Activated CD8-positive, alpha-beta memory T cell treated with anti-CD3 and anti-CD28 coated beads, Interleukin-2, amount 50 U/mL, for 48 hours (primary cell): ENCODE measurements around the gene MED22.
"Not testable (repeated sequence)": the region's sequence is repeated elsewhere in the genome, so short reads cannot be mapped to it uniquely, and the experiment has no call there.

Experiments used
- DNase-seq: peaks from one replicate; pipeline ENCODE4 v3.0.0-alpha.2; 2020

MED22 gene

DNA sequence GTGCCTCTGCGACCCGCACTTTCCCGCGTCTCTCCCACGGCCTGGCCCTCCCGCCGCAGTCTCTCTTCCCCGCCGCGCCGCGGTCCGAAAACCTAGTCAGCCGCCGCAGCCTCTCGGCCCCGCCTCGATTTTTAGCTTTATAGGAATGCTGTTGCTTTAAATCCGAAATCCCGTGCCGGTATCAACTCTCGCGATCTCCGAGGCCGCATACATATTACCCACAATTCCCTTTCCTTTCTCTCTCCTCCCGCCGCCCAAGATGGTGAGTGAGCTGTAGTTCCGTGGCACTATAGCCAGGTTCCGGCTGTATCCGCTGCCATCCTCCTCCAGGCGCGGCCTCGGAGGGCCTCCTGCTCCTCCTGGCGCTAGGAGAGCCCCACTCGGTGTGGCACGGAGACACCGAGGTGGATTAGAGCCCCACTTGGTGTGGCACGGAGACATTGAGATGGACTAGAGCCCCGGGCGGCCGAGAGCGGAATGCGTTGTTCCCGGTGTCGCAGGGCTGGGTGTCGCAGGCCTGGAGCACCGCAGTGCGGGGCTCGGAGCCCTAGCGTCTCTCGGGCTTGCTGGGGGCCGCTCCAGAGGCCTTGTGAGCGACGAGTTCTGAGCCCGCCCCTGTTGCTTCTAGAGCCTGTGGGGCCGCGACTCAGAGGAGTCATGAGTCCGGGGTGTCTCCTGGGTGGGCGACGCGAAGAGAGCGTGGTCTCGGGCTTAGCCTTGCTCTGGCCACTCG lies at the start of gene MED22, which contains the start of gene RPL7A:
TSS of gene MED22 (minus strand) at position 147 of the 733 bp plus-strand sequence. CDS start 1,469 bp downstream, outside the sequence.
TSS of gene RPL7A (plus strand) at position 234 of the 733 bp plus-strand sequence. CDS start at position 260, 26 bp downstream.
- DNase-seq = peak; percentile 93

DNA sequence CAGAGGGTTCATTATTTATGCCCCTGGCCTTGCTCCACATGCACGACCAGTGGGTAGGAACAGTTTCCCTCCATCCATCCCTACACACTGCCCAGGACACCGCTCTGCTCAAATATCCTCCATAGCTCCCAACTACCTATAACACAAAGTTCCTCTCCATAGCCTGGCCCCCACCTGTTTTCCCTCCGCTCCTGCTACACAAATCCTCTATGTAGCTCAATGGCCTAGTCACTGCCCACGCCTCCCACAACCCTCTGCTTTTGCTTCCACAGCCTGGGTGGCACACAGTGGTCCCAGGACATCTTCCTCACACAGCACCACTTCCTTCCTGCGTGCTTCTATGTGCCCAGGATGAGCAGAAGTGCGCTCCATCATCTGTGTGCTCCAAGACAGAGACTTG lies 49.4 kb upstream of the MED22 start:
- no peak for DNase-seq

DNA sequence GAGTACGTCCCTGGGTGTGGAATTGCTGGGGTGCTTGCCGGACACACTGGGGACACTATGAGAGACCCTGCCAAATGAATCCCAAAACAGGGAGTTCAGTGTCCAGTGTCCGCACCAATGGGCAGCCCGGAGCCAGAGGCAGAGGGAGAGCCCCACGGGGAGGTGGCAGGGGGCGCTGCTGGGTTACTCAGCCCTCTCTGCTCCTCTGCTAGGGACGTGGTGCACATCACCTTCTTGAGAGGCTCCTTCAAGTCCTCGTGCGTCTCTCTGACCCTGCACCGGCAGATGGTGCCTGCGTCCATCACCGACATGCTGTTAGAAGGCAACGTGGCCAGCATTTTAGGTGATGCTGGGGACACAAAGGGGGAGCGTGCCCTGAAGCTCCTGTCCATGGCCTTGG lies 49.0 kb upstream of the MED22 start:
- no peak for DNase-seq

DNA sequence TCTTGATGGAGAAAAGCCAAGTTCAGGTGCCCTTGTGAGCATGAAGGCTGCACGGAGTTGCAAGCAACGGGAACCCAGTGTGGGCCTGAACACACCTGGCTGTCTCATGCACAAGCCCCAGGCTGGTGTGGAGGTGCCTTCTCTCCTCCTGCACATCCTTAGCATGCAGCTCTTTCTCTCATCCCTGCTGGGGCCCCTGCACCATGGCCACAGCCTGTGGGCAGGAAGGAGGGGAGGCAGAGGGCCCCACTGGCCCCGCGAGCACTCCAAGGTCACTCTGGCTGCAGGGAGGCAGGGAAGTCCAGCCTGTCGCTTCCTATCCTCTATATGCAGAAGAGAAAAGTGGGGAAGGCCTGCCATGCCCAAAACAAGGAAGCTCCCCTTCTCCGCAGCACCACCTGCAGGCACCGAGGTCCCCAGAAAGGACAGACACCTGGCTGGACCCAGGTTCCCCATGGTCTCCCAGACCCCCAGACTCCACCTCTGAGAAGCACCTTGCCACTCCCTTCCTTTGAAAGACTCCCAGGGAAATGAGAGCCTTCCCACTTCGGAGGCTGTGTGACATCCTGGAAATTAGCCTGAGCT lies 46.8 kb upstream of the MED22 start:
- DNase-seq = no peak

DNA sequence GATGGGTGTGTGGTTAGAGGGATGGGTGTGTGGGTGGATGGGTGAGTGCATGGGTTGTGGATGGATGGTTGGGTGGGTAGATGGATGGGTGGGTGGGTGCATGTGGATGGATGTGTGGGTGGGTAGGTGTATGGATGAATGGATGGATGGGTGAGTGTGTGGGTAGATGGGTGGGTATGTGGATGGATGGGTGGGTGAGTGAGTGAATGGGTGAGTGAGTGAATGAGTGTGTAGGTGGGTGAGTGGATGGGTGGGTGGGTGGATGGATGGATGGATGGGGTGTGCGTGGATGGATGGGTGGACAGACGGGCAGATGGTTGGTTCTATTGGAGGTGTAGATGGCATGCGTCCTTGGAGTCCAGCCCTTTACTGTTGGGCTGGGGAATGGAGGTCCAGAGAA lies 45.5 kb upstream of the MED22 start:
- no peak for DNase-seq

DNA sequence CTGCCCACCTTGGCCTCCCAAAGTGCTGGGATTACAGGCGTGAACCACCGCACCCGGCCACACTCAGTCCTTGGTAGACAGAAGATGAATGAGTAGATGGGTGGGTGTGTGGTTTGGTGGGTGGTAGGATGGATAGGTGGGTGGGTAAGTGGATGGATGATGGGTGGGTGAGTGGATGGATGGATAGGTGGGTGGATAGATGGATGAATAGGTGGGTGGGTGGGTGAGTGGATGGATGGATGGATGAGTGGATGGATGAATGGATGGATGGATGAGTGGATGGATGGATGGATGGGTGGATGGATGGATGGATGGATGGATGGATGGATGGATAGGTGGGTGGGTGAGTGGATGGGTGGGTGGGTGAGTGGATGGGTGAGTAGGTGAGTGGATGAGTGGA lies 44.4 kb upstream of the MED22 start:
- DNase-seq = not testable (repeated sequence)

DNA sequence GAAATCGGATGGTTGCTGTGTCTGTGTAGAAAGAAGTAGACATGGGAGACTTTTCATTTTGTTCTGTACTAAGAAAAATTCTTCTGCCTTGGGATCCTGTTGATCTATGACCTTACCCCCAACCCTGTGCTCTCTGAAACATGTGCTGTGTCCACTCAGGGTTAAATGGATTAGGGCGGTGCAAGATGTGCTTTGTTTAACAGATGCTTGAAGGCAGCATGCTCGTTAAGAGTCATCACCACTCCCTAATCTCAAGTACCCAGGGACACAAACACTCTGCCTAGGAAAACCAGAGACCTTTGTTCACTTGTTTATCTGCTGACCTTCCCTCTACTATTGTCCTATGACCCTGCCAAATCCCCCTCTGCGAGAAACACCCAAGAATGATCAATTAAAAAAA lies 43.5 kb upstream of the MED22 start:
- DNase-seq = not testable (repeated sequence)

DNA sequence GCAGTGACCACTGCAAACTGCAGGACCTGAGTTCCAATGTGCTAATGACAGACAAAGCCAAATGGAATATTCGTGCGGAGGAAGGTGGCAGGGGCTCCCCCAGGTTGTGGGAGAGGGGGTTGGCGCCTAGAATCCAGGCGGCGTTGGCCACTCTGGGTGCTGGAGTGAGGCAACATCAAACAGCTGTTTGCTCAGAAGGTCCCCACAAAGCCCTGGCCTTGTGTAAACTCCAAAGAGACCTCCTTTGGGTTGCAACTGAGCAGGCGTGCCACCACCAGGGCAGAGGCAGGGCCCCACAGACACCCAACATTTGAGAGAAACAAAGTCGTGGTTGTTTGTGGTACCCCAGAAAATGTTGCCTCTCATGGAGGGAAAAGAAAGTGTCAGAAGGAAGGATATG lies 42.8 kb upstream of the MED22 start:
- no peak for DNase-seq

DNA sequence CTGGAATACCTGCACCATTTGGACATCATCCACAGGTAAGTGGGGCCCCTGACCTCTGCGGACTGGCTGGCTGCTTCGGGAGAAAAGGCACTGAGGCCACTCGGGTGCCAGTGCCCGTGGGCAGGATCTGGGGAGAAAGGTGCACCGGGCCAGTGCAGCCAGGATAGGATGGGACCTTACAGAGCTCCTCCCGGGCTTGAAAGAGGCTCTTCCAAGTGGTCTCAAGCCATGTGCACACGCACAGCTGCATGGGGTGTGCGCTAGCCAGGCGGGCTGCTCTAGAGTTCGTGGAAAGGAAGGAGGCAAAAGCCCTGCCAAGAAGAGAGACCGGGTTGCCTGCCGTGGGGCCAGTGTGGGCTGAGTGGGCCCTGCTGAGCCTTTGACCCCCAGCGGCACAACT lies 41.6 kb upstream of the MED22 start:
- no peak for DNase-seq

DNA sequence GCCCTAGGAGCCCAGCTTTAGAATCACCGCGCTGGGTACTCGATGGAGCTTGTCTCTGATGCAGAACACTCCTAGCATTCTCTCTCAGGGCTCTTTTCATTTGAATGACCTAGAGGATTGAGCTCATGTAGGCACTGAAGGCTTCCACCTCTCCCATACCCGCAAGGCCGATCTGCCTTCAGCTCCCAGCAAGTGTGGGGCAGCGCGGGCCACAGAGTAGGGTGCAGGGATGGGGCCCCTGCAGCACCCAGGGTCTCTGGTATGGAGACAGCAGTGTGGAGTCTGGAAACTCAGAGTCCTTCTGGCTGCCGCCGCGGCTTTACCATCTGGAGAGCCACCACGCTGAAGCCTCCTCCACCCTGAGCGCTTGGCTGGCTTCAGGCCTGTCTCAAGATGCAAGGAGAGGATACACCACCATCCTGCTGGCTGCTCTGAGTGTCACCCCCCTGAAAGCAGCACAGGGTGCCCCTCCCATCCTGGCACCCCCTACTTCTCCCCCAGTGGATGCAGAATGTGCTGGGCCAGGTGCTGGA lies 41.2 kb upstream of the MED22 start:
- DNase-seq = no peak

DNA sequence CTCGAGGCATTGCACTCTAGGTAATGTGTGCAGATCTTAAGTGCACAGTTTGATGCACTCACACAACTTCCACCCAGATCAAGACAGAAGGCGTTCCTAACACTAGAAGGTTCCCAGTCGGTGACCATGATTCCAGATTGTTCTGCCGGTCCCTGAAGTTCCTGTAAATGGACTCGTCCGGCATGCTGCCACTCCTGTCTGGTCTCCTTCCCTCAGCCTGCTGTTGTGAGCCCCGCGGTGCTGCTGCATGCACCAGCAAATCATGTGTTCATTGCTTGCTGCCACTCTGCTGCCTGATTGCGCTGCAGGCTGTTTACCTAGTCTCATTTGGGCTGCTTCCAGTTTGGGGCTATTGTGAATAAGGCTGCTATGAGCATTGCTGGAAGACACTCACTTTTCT lies 39.7 kb upstream of the MED22 start:
- DNase-seq = no peak

DNA sequence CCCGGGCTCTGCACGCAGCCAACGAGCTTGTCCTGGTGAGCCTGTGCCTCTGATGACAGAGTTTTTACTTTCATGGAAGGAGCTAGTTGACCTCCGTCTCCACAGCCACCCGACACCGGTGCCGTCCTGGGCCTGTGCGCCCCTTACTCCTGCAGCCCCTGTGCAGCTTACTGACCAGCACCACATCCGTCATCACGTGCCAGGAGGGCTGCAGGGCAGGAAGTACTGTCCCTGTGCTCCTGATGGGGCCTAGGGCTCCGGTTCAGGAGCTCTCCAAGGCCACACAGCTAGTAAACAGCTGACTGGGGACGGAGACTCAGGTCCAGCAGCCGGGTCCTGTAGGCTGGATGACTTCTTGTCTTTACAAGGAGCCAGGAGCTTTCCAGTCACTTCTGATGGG lies 38.4 kb upstream of the MED22 start:
- DNase-seq = no peak

DNA sequence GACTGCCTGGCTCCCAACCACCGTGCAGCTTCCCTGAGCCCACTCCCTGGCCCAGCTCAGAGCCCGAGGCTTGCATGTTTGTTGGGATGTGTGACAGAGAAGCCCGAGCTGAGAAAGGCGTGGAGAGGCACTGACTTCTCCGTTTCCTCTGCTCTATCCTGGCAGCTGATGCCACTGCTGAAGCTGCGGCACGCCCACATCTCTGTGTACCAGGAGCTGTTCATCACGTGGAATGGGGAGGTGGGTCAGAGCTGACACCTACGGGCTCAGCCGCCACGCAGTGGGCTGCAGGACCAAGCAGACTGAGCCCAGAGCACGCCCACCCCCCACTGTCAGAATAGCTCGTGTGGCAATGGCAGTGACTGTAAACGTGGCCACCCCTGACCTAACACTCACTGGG lies 37.5 kb upstream of the MED22 start:
- DNase-seq = no peak

DNA sequence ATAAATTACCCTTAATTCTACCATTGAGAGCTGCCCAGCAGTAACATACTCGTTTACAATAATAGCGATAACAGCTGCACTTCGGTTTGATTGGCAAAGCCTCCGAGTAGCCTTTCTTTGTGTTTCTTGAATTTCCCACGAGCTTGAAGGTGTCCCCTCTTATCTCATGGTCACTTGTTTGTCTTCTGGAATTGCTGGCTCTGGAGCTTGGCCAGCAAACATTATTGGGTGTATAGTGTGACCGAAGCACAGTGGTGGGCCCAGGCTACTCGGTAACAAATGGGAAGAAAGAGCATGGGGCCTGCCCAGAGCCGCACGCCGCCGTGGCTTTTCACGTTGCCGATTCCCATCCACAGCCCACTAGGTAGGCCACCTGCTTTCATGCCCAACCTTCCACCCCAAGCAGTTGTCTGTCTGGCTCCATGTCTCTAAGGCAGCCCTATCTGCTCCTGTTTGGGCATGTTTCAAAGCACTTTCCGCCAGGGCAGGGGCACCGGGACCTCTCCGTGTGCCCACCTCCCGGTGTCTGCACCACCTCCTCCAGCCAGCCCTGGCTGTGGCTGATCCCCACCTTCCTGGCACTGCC lies 36.9 kb upstream of the MED22 start:
- DNase-seq = no peak

DNA sequence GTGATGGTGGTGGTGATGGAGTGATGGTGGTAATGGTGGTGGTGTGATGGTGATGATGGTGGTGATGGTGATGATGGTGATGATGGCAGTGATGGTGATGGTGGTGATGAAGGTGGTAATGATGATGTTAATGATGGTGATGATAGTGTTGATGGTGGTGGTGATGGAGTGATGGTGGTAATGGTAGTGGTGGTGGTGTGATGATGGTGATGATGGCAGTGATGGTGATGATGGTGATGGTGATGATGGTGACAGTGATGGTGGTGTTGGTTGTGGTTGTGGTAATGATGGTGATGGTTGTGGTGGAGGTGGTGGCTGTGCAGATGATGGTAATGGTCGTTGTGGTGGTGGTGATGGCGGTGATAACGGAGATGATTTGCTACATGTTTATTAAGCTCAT lies 35.5 kb upstream of the MED22 start:
- no peak for DNase-seq

DNA sequence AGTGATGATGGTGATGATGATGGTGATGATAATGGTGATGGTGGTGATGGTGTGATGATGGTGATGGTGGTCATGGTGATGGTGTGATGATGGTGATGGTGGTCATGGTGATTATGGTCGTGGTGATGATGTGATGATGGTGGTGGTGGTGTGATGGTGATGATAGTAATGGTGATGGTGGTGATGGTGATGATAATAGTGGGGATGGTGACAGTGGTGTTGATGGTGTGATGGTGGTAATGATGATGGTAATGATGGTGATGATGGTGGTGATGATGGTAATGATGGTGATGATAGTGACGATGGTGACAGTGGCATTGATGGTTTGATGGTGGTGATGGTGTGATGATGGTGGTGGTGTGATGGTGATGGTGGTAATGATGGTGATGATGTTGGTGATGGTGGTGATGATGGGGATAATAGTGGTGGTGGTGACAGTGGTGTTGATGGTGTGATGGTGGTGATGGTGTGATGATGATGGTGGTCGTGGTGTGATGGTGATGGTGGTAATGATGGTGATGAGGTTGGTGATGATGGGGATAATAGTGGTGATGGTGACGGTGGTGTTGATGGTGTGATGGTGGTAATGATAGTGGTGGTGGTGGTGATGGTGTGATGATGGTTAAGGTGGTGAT lies 34.7 kb upstream of the MED22 start:
- DNase-seq = no peak

DNA sequence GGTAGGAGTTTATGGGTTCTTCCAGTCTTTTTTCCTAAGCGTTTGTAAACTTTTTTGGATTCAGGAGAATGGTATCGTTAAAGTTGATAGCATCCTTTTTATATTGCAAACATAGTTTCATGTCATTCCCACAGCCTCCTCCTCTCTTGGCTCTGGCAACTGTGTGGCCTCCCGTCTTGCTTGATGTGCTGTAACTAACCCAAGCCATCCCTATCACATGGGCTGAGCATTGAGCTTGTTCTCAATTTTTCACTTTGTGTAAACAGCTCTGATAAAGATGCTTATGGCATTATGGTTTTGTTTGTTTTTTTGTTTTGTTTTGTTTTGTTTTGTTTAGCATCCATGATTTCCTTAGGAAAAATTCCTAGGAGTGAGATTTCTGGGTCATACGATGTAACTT lies 32.8 kb upstream of the MED22 start:
- DNase-seq = no peak

DNA sequence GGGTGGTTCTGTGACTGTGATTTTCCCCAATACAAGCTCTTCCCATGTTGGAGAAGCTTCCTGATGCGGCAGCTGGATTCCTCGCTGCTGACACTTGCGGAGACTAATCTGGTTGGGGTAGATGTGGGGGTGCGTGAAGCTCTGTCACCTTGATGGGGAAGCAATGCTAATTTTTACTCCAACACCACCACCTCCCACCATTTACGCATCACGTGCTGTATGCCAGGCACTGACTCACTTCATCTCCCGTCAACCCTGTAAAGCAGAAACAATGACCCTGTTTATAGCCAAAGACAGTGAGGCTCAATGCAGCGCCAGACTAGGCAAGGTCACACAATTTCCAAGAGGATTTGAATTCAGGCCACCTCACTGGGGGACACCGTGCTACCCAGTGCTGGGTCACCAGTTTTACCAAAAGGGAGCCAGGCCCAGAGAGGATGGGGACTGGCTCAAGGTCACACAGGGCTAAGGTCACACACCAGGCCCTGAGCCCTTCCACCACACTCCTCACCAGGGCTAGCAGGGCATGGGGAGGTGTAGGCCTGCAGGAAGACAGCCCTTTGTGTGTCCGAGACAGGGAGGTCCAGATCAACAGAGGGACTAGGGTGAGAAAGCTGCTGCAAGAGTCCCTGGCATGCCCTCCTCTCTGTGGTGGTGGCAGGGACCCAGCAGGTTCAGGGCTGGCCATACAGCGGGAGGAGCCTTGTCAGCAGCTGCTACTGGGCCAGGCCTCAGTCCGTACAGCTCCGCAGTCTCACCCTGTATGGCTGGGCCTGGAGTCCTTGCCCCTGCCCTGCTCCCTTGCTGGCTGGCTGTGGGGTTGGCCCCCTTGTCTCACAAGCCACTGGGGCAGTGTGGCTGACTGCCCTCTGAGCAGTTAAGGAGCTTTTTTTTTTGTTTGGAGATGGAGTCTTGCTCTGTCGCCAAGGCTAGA lies 31.5 kb upstream of the MED22 start:
- DNase-seq = no peak

DNA sequence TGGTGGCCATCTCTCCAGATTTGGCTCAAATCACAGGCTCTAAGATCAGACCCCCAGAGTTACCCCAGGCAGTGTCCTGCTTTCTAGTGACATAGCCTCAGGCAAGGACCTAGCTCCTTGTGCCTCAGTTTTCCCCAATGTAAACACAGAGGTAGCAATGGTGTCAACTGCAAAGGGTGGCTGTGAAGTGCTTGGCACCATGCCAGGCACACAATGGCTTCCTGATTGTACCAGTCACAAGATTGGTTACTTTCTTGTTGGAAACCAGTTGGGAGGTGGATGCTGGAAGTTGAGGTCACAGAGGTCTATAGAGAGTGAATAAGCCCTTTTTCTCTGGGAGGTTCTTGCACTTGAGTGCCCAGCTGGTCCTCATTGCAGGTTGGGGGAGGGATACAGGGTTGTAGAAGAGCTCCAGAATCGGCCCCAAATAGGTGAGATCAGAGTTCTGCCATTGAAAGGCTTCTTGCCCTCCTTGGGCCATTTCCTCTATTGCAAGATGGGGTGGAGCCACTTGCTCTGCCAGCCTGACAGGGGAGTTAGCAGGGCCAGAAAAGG lies 30.6 kb upstream of the MED22 start:
- DNase-seq = no peak

DNA sequence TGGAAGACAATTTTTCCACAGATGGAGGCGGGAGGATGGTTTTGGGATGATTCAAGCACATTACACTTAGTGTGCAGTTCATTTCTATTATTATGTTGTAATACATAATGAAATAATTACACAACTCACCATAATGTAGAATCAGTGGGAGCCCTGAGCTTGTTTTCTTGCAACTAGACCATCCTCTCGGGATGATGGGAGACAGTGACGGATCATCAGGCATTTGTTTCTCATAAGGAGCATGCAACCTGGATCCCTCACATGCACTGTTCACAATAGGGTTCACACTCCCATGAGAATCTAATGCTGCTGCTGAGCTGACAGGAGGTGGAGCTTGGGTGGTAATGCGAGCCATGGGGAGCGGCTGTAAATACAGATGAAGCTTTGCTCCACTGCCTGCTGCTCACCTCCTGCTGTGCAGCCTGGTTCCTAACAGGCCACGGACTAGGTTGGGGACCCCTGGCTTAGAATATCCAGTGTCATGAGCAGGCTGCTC lies 29.8 kb upstream of the MED22 start:
- DNase-seq = no peak

DNA sequence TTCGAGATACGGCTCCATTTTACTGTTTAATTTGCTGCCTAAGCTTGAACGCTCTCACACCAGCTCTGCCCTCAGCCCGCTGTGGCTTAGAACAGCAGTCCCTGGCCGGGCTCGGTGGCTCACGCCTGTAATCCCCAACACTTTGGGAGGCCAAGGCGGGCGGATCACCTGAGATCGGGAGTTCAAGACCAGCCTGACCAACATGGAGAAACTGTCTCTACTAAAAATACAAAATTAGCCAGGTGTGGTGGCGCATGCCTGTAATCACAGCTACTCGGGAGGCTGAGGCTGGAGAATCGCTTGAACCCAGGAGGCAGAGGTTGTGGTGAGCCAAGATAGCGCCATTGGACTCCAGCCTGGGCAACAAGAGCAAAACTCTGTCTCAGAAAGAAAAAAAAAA lies 29.3 kb upstream of the MED22 start:
- DNase-seq = not testable (repeated sequence)
